HepG2 (cell line): ENCODE measurements around the gene CARS2. TPM values are rescaled to one million over a fixed set of nuclear protein-coding genes. Genes with fewer than 3 reads are reported as not detected.

Source experiments
- BORCS8-MEF2B ChIP-seq: sonication (generic); formaldehyde crosslinking; IDR thresholded peaks from 2 replicates; pipeline ENCODE4 v1.8.0; 2022; ENCODE audit warnings: mild to moderate bottlenecking, missing genetic modification reagents
- BRCA1 ChIP-seq: sonication (generic); formaldehyde crosslinking; IDR thresholded peaks from 2 replicates; pipeline ENCODE4 v1.4.0; 2020; ENCODE audit warnings: missing genetic modification reagents
- CHD4 ChIP-seq: fragments of 200-600 bp; sonication (generic); IDR thresholded peaks from 2 replicates; pipeline ENCODE4 v1.7.0; 2017; ENCODE audit warnings: mild to moderate bottlenecking, low read length, borderline replicate concordance
- DRAP1 ChIP-seq: IDR thresholded peaks from 2 replicates; pipeline ENCODE4 v1.6.1; 2016; ENCODE audit warnings: missing genetic modification reagents, missing compliant biosample characterization
- FOSL2 ChIP-seq: sonication (generic); formaldehyde crosslinking; IDR thresholded peaks from 2 replicates; pipeline ENCODE4 v1.4.0; 2020; ENCODE audit warnings: missing genetic modification reagents
- HMG20A ChIP-seq: IDR thresholded peaks from 2 replicates; pipeline ENCODE4 v1.6.1; 2016; ENCODE audit warnings: borderline replicate concordance
- HNF1A ChIP-seq, 2 experiments: sonication (generic) in 1 of 2; formaldehyde crosslinking in 1 of 2; IDR thresholded peaks; 2 replicates each; pipeline versions ENCODE4 v1.4.0 to v1.6.1; 2016 to 2020; ENCODE audit warnings: borderline replicate concordance in 1 of 2, low read depth in 1 of 2, mild to moderate bottlenecking in 1 of 2, missing genetic modification reagents in 1 of 2
- MAFF ChIP-seq: IDR thresholded peaks from 2 replicates; pipeline ENCODE4 v1.6.1; 2011; ENCODE audit warnings: low read depth, low read length, improper control_type of control experiment
- NFYB ChIP-seq: sonication (generic); formaldehyde crosslinking; IDR thresholded peaks from 2 replicates; pipeline ENCODE4 v1.4.0; 2020; ENCODE audit warnings: missing genetic modification reagents
- RFX1 ChIP-seq: fragments of 450-650 bp; IDR thresholded peaks from 2 replicates; pipeline ENCODE4 v1.6.1; 2017
- SOX13 ChIP-seq, 3 experiments: fragments of 450-650 bp in 1 of 3; sonication (generic) in 1 of 3; formaldehyde crosslinking in 1 of 3; IDR thresholded peaks in 2 of 3; conservative IDR thresholded peaks in 1 of 3; 2 replicates each; pipeline versions ENCODE4 v1.5.0 to v1.6.1; 2016 to 2020; ENCODE audit warnings: antibody characterized with exemption in 1 of 3, mild to moderate bottlenecking in 1 of 3, missing compliant biosample characterization in 1 of 3, missing genetic modification reagents in 1 of 3, moderate library complexity in 1 of 3
- ZBTB20 ChIP-seq: sonication (generic); formaldehyde crosslinking; IDR thresholded peaks from 2 replicates; pipeline ENCODE4 v1.8.1; 2023; ENCODE audit warnings: missing genetic modification reagents, low read depth, mild to moderate bottlenecking, borderline replicate concordance
- ZBTB7B ChIP-seq: sonication (generic); formaldehyde crosslinking; IDR thresholded peaks from 2 replicates; pipeline ENCODE4 v1.4.0; 2020; ENCODE audit warnings: missing genetic modification reagents
- ZNF180 ChIP-seq: sonication (generic); formaldehyde crosslinking; IDR thresholded peaks from 2 replicates; pipeline ENCODE4 v1.4.0; 2020; ENCODE audit warnings: low read depth, missing genetic modification reagents, borderline replicate concordance
- ZNF264 ChIP-seq: sonication (generic); formaldehyde crosslinking; IDR thresholded peaks from 2 replicates; pipeline ENCODE4 v1.4.0; 2020; ENCODE audit warnings: missing genetic modification reagents
- ZNF674 ChIP-seq: sonication (generic); formaldehyde crosslinking; IDR thresholded peaks from 2 replicates; pipeline ENCODE4 v1.5.0; 2020; ENCODE audit warnings: low read depth, mild to moderate bottlenecking, missing genetic modification reagents
- ZNF709 ChIP-seq: sonication (generic); formaldehyde crosslinking; IDR thresholded peaks from 2 replicates; pipeline ENCODE4 v1.5.0; 2020; ENCODE audit warnings: mild to moderate bottlenecking, missing genetic modification reagents
- ZNF784 ChIP-seq: sonication (generic); formaldehyde crosslinking; IDR thresholded peaks from 2 replicates; pipeline ENCODE4 v1.5.1; 2020; ENCODE audit warnings: missing genetic modification reagents, mild to moderate bottlenecking, borderline replicate concordance
- ZNF841 ChIP-seq: sonication (generic); formaldehyde crosslinking; IDR thresholded peaks from 2 replicates; pipeline ENCODE4 v1.8.1; 2023; ENCODE audit warnings: missing genetic modification reagents, borderline replicate concordance
- ZSCAN5A ChIP-seq: sonication (generic); formaldehyde crosslinking; IDR thresholded peaks from 2 replicates; pipeline ENCODE4 v1.8.0; 2022; ENCODE audit warnings: mild to moderate bottlenecking, missing genetic modification reagents, borderline replicate concordance
- ZXDC ChIP-seq: sonication (generic); formaldehyde crosslinking; IDR thresholded peaks from 2 replicates; pipeline ENCODE4 v1.5.0; 2020; ENCODE audit warnings: mild to moderate bottlenecking, missing genetic modification reagents
- polyA plus RNA-seq, 8 experiments: library from polyadenylated mRNA; depleted of rRNA in 3 of 8; stranded (reverse) in 7 of 8; unstranded in 1 of 8; fragments of >200 nt; fragmentation: Illumina TruSeq in 4 of 8; extraction: Trizol in 4 of 8; gene quantifications; 2 replicates each; pipeline versions ENCODE4 v1.2.1 to v1.2.3, GENCODE V29; 2011 to 2016; ENCODE audit warnings: low read depth in 4 of 8, missing spikeins in 1 of 8, mixed read lengths in 1 of 8; ENCODE audit not compliant: insufficient read depth in 1 of 8
- total RNA-seq, 5 experiments: library from RNA; depleted of rRNA; stranded (reverse); fragments of >200 nt; fragmentation: Illumina TruSeq; extraction: Trizol; gene quantifications; 2 replicates each; pipeline ENCODE4 v1.2.3, GENCODE V29; 2016; ENCODE audit warnings: low read depth in 1 of 5

CARS2 gene
- total and polyA plus RNA-seq, 2 of the 13 experiments (the other 11 are each of a cell fraction or from before 2014, with no cell fraction given), result 41.1 to 59.3 TPM

- TF ChIP-seq HNF1A (IDR thresholded peaks at IDR 0.05; ENCODE audit: low read depth) (no peak), HNF1A (CRISPR knock-in tag; IDR thresholded peaks at IDR 0.05; ENCODE audit: borderline replicate concordance) (no peak), FOSL2 (no peak), SOX13 (IDR thresholded peaks at IDR 0.05) (no peak), SOX13 (CRISPR knock-in tag; conservative IDR thresholded peaks at IDR 0.05 in 1 of 2, IDR thresholded peaks at IDR 0.05 in 1 of 2) (no peak), ZXDC (CRISPR knock-in tag) (no peak), ZNF264 (CRISPR knock-in tag) (peak; percentile 98), ZNF709 (CRISPR knock-in tag) (no peak), ZSCAN5A (CRISPR knock-in tag) (no peak), ZBTB7B (no peak), ZBTB20 (no peak), ZNF674 (no peak), HMG20A (CRISPR knock-in tag) (no peak), NFYB (no peak), DRAP1 (CRISPR knock-in tag) (no peak), RFX1 (no peak), BRCA1 (CRISPR knock-in tag) (no peak), MAFF (peak; percentile 25; the same call in 1 of the 2 replicates), ZNF784 (CRISPR knock-in tag) (no peak), CHD4 (no peak), ZNF841 (CRISPR knock-in tag) (no peak), BORCS8-MEF2B (CRISPR knock-in tag) (no peak), ZNF180 (CRISPR knock-in tag) (no peak)
These were observed 105.6 kb downstream of the CARS2 start (continued) for GRCh38 chr13:110600261-110600819.
